Right lobe of liver (tissue), 6 donors: ENCODE results near the gene ATL2. TPM values are rescaled to one million over a fixed set of nuclear protein-coding genes. Genes with fewer than 3 reads are reported as not detected.

ENCODE experiments used
- ATAC-seq, 4 donors: fragments of 200-7000 bp; cut with Tn5 transposase; one replicate each; pipeline ENCODE4 v1.9.1; 2020; ENCODE audit warnings: mild to moderate bottlenecking in 4 of 4, moderate library complexity in 4 of 4
- DNase-seq, 3 donors: peaks; one replicate each; pipeline ENCODE4 v3.0.0-alpha.2; 2020
- H3K27ac ChIP-seq, 3 donors: fragments of 200-600 bp; one replicate each; pipeline ENCODE4 v1.8.0; 2022
- H3K27me3 ChIP-seq, 2 donors: fragments of 200-600 bp; one replicate each; pipeline ENCODE4 v1.8.0; 2022
- H3K36me3 ChIP-seq, 4 donors: fragments of 200-600 bp; sonication (generic) in 1 of 4; one replicate each; pipeline versions ENCODE4 v1.5.1 to v1.8.0; 2017 to 2022; ENCODE audit warnings: control low read depth in 1 of 4
- H3K4me1 ChIP-seq, 4 donors: fragments of 200-600 bp; sonication (generic) in 1 of 4; one replicate each; pipeline versions ENCODE4 v1.5.1 to v1.8.0; 2017 to 2022; ENCODE audit warnings: control low read depth in 1 of 4
- H3K4me3 ChIP-seq, 3 donors: fragments of 200-600 bp; one replicate each; pipeline ENCODE4 v1.8.0; 2022
- H3K9me3 ChIP-seq, 4 donors: fragments of 200-600 bp; sonication (generic) in 1 of 4; one replicate each; pipeline versions ENCODE4 v1.5.1 to v1.8.0; 2017 to 2022; ENCODE audit warnings: control low read depth in 1 of 4
- CTCF ChIP-seq, 4 donors: fragments of 200-600 bp in 3 of 4; fragments of 450-650 bp in 1 of 4; IDR thresholded peaks; one replicate each; pipeline versions ENCODE4 v1.5.1 to v1.8.0; 2016 to 2022; ENCODE audit warnings: antibody characterized with exemption in 4 of 4, mild to moderate bottlenecking in 2 of 4
- POLR2A ChIP-seq: fragments of 450-650 bp; IDR thresholded peaks from one replicate; pipeline ENCODE4 v1.6.1; 2017; ENCODE audit warnings: antibody characterized with exemption, mild to moderate bottlenecking
- WGBS: methylation state at CpG from one replicate; pipeline ENCODE4 v1.1.6; 2018; ENCODE audit warnings: low coverage, low lambda C conversion rate; ENCODE audit not compliant: insufficient coverage; ENCODE audit errors: missing lambda C conversion rate; 5-methylcytosine and 5-hydroxymethylcytosine counted together
- intact Hi-C, 2 donors: fragments of 100-400 bp; cut with DNase I; formaldehyde crosslinking; loops; one replicate each; pipeline versions ENCODE4 v1.11.2 to v1.14.1; 2022
- total RNA-seq, 6 experiments: library from RNA; depleted of rRNA in 2 of 6; stranded (reverse); fragments of >200 nt in 2 of 6; fragmentation: NEBNext Ultra II Directional in 3 of 6; extraction: Animal tissue kit (Norgen Biotek cat#: 25700) in 3 of 6; gene quantifications; one replicate each; pipeline versions ENCODE4 v1.1.0 to v1.2.4, GENCODE V29; 2016 to 2023
- donor health status: DM: no; HTN: yes; CAD: no.
- donor health status: DM: no; HTN: no; CAD: no.
- donor health status: DM: no; HTN: no; CAD: no.
- donor health status: DM: no; HTN: yes; CAD: no.
- donor health status: DM: no; HTN: yes; CAD: no.

The ATL2 gene
- total RNA-seq, 6 experiments from 2014 or later, result 39.1 to 57.5 (median 46.3) TPM

DNA sequence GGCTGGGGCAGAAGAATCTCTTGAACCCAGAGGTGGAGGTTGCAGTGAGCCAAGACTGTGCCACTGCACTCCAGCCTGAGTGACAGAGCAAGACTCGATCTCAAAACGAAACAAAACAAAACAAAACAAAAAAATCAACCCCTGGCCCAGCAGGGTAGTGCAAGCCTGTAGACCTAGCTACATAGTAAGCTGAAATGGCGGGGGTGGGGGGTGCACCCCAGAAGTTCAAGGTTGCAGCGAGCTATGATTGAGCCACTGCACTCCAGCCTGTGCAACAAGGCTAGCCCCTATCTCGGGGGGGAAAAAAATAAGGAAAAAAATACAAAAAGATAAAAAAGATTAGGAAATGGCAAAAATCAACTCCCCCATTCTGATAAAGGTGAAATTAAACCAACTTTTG lies 6.4 kb downstream of the ATL2 start:
- 86% methylated on average over 4 of the region's 5 CpGs for WGBS
- intact Hi-C loops, result no loop called here
- ATAC-seq (peak in 1 of 4 donors; percentile 5), DNase-seq (no peak)
- Histone ChIP-seq H3K9me3 (no peaks in the 10 kb centered on the region), H3K27me3 (no peaks in the 10 kb centered on the region), H3K4me1 (peaks cover 0 to 35% (median 18%) of the 10 kb centered on the region in 4 donors), H3K36me3 (no peaks in the 10 kb centered on the region), H3K4me3 (no peak overlapping the region), H3K27ac (no peak overlapping the region)
- no peak for TF ChIP-seq CTCF (IDR thresholded peaks at IDR 0.05)
- no peak for TF ChIP-seq POLR2A

GRCh38 chr2:38362232-38362631 lies 14.8 kb downstream of the ATL2 start:
- 50% methylated on average over 1 of the region's 2 CpGs for WGBS
- DNase-seq (no peak), ATAC-seq (peak; percentile 53 to 89 (median 66))
- TF ChIP-seq POLR2A, result no peak
- no peak for TF ChIP-seq CTCF (IDR thresholded peaks at IDR 0.05)
- H3K36me3 ChIP-seq, result no peaks in the 10 kb centered on the region
- no peaks in the 10 kb centered on the region for H3K27me3 ChIP-seq
- H3K9me3 ChIP-seq, result no peaks in the 10 kb centered on the region
- H3K4me1 ChIP-seq, result peaks cover 0 to 28% (median 15%) of the 10 kb centered on the region in 4 donors
- intact Hi-C loops, result no loop called here
- H3K27ac ChIP-seq, result no peak overlapping the region
- H3K4me3 ChIP-seq, result no peak overlapping the region

- intact Hi-C loops, result no loop called here
- TF ChIP-seq POLR2A (no peak), CTCF (IDR thresholded peaks at IDR 0.05) (no peak)
- WGBS, result 86% methylated on average over 2 of the region's 2 CpGs
Measured at GRCh38 chr2:38360177-38360576, 16.9 kb downstream of the ATL2 start.

DNA sequence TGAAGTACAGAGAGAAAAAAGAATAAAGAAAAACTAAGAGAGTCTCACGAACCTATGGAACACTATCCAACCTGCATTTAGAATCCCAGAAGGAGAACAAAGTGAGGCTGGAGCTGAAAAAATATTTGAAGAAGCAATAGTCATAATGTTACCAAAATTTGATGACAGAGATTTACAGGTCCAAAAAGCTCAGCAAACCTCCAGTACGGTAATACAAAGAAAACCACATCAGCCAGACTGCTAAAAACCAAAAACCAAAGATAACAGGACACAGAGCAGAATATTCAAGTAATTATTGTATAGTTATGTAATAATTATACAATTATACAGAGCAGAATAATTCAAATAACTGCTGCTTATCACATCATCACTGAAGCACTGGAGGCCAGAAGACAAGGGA lies 23.7 kb downstream of the ATL2 start:
- no peak for TF ChIP-seq CTCF (IDR thresholded peaks at IDR 0.05)
- TF ChIP-seq POLR2A, result no peak
- H3K4me1 ChIP-seq, result peaks cover 0 to 4% (median 0%) of the 10 kb centered on the region in 4 donors
- intact Hi-C loops, result no loop called here
- no peak for DNase-seq
- ATAC-seq, result no peak
- no peaks in the 10 kb centered on the region for H3K27me3 ChIP-seq
- H3K27ac ChIP-seq, result no peak overlapping the region
- WGBS, result 86% methylated on average over 2 of the region's 2 CpGs
- H3K9me3 ChIP-seq, result no peaks in the 10 kb centered on the region
- H3K4me3 ChIP-seq, result no peak overlapping the region
- no peaks in the 10 kb centered on the region for H3K36me3 ChIP-seq

More at GRCh38 chr2:38360177-38360576, 16.9 kb downstream of the ATL2 start:
- Histone ChIP-seq H3K27ac (no peak overlapping the region), H3K36me3 (no peaks in the 10 kb centered on the region), H3K9me3 (no peaks in the 10 kb centered on the region), H3K27me3 (no peaks in the 10 kb centered on the region), H3K4me1 (peaks cover 0 to 11% (median 5%) of the 10 kb centered on the region in 4 donors), H3K4me3 (no peak overlapping the region)
- ATAC-seq (no peak), DNase-seq (no peak)

GRCh38 chr2:38352336-38352735 lies 24.7 kb downstream of the ATL2 start:
- intact Hi-C loops, result no loop called here
- Histone ChIP-seq H3K27ac (no peak overlapping the region), H3K36me3 (no peaks in the 10 kb centered on the region), H3K9me3 (no peaks in the 10 kb centered on the region), H3K4me3 (no peak overlapping the region), H3K27me3 (no peaks in the 10 kb centered on the region), H3K4me1 (peaks cover 0 to 4% (median 0%) of the 10 kb centered on the region in 4 donors)
- ATAC-seq (peak in 1 of 4 donors; percentile 17), DNase-seq (no peak)
- TF ChIP-seq CTCF (IDR thresholded peaks at IDR 0.05), result no peak
- TF ChIP-seq POLR2A, result no peak
